ENCODE measurements around the gene OGFOD1.

Gene OGFOD1

DNA sequence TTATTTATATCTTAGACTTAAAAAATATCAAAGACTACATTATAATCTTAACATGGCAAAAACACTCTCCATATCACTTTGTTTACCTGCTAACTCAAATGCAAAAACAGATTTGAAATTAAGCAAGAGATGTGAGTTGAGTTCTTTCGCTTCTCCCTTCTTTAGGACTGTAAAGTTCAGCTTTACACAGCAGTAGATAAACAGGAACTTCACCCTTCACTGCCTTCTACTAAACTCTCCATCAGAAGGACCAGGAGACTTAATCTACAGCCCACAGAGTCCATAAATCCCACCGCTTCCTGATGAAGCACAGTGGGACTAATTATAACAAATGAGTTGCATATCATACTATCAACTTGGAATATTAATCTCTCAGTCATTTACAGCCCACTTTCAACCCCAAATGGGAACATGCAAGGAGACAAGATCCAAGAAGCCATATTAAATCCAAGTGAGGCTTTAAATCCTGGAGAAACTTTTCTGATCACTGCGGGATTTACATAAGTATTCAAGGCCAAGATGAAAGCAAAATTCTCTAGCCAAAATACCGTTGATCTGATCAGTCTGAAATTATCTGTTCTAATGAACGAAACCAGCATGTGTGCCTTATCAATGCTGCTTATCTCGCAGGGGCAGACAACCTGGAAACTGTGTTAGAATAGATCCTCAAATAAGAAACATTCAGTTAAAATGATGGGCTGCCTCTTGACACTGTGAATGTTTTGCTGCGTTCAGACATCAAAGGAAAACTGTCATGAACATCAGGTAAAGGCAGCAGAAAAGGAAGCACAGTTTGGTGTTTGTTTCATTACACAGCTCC lies 27.6 kb upstream of the OGFOD1 start:
- Histone ChIP-seq H3K4me3 (ENCODE audit: insufficient read depth, low read length, poor library complexity, severe bottlenecking) (peak overlapping the region; percentile 88), H3K4me2 (ENCODE audit: low read depth, low read length, poor library complexity, severe bottlenecking) (peak overlapping the region; percentile 98), H3K9ac (ENCODE audit: low read length) (peak overlapping the region; percentile 78), H3K27ac (ENCODE audit: low read depth, low read length) (peak overlapping the region; percentile 91), H3K79me2 (ENCODE audit: insufficient read depth, low read length) (peaks cover 62% of the 10 kb centered on the region), H2AFZ (ENCODE audit: low read depth, low read length, severe bottlenecking) (no peak overlapping the region), H3F3A (ENCODE audit: insufficient read depth) (peaks cover 76% of the 10 kb centered on the region), H3K27me3 (ENCODE audit: low read length) (no peaks in the 10 kb centered on the region), H4K20me1 (ENCODE audit: low read depth, low read length) (no peaks in the 10 kb centered on the region), H3K9me2 (replicated peaks; ENCODE audit: insufficient read depth, low read length) (no peaks in the 10 kb centered on the region), H3K9me3 (ENCODE audit: insufficient read depth, low read length) (no peaks in the 10 kb centered on the region), H3K36me3 (ENCODE audit: low read length) (peaks cover 3% of the 10 kb centered on the region; the same call in 1 of the 2 replicates)
- no peak for TF ChIP-seq EZH2phosphoT487 (conservative IDR thresholded peaks at IDR 0.05; ENCODE audit: low read length)
- TF ChIP-seq, protein P1, sequence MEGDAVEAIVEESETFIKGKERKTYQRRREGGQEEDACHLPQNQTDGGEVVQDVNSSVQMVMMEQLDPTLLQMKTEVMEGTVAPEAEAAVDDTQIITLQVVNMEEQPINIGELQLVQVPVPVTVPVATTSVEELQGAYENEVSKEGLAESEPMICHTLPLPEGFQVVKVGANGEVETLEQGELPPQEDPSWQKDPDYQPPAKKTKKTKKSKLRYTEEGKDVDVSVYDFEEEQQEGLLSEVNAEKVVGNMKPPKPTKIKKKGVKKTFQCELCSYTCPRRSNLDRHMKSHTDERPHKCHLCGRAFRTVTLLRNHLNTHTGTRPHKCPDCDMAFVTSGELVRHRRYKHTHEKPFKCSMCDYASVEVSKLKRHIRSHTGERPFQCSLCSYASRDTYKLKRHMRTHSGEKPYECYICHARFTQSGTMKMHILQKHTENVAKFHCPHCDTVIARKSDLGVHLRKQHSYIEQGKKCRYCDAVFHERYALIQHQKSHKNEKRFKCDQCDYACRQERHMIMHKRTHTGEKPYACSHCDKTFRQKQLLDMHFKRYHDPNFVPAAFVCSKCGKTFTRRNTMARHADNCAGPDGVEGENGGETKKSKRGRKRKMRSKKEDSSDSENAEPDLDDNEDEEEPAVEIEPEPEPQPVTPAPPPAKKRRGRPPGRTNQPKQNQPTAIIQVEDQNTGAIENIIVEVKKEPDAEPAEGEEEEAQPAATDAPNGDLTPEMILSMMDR (IDR thresholded peaks at IDR 0.05; ENCODE audit: insufficient read depth, low read length, poor library complexity, severe bottlenecking): no peak

GRCh38 chr16:56424404-56424764 lies 27.0 kb upstream of the OGFOD1 start:
- peak overlapping the region; percentile 98 for H3K4me2 ChIP-seq (ENCODE audit: low read depth, low read length, poor library complexity, severe bottlenecking)
- H3K9ac ChIP-seq (ENCODE audit: low read length): peak overlapping the region; percentile 78
- H4K20me1 ChIP-seq (ENCODE audit: low read depth, low read length): no peaks in the 10 kb centered on the region
- peak overlapping the region; percentile 88 for H3K4me3 ChIP-seq (ENCODE audit: insufficient read depth, low read length, poor library complexity, severe bottlenecking)
- peaks cover 56% of the 10 kb centered on the region for H3K79me2 ChIP-seq (ENCODE audit: insufficient read depth, low read length)
- no peaks in the 10 kb centered on the region for H3K9me3 ChIP-seq (ENCODE audit: insufficient read depth, low read length)
- no peaks in the 10 kb centered on the region for H3K27me3 ChIP-seq (ENCODE audit: low read length)
- TF ChIP-seq, protein P1 (IDR thresholded peaks at IDR 0.05; ENCODE audit: insufficient read depth, low read length, poor library complexity, severe bottlenecking): no peak
- no peak for TF ChIP-seq EZH2phosphoT487 (conservative IDR thresholded peaks at IDR 0.05; ENCODE audit: low read length)
- H2AFZ ChIP-seq (ENCODE audit: low read depth, low read length, severe bottlenecking): no peak overlapping the region
- H3K9me2 ChIP-seq (replicated peaks; ENCODE audit: insufficient read depth, low read length): no peaks in the 10 kb centered on the region
- peak overlapping the region; percentile 91 for H3K27ac ChIP-seq (ENCODE audit: low read depth, low read length)
- peaks cover 3% of the 10 kb centered on the region; the same call in 1 of the 2 replicates for H3K36me3 ChIP-seq (ENCODE audit: low read length)
- H3F3A ChIP-seq (ENCODE audit: insufficient read depth): peaks cover 80% of the 10 kb centered on the region

- Histone ChIP-seq H3K9ac (ENCODE audit: low read length) (peak overlapping the region; percentile 78), H3K9me3 (ENCODE audit: insufficient read depth, low read length) (no peaks in the 10 kb centered on the region), H3K79me2 (ENCODE audit: insufficient read depth, low read length) (peaks cover 51% of the 10 kb centered on the region), H3K36me3 (ENCODE audit: low read length) (peaks cover 3% of the 10 kb centered on the region; the same call in 1 of the 2 replicates), H2AFZ (ENCODE audit: low read depth, low read length, severe bottlenecking) (no peak overlapping the region), H3K9me2 (replicated peaks; ENCODE audit: insufficient read depth, low read length) (no peaks in the 10 kb centered on the region), H3K4me3 (ENCODE audit: insufficient read depth, low read length, poor library complexity, severe bottlenecking) (peak overlapping the region; percentile 88), H3K27me3 (ENCODE audit: low read length) (no peaks in the 10 kb centered on the region), H3F3A (ENCODE audit: insufficient read depth) (peaks cover 79% of the 10 kb centered on the region), H4K20me1 (ENCODE audit: low read depth, low read length) (no peaks in the 10 kb centered on the region), H3K27ac (ENCODE audit: low read depth, low read length) (peak overlapping the region; percentile 91), H3K4me2 (ENCODE audit: low read depth, low read length, poor library complexity, severe bottlenecking) (peak overlapping the region; percentile 98)
- TF ChIP-seq EZH2phosphoT487 (conservative IDR thresholded peaks at IDR 0.05; ENCODE audit: low read length): no peak
- TF ChIP-seq, protein P1 (IDR thresholded peaks at IDR 0.05; ENCODE audit: insufficient read depth, low read length, poor library complexity, severe bottlenecking): no peak
These were observed 26.4 kb upstream of the OGFOD1 start for GRCh38 chr16:56424791-56425438.

Data from SU-DHL-6 (cell line).